ENCODE measurements around the gene JAM3.

JAM3 gene

DNA sequence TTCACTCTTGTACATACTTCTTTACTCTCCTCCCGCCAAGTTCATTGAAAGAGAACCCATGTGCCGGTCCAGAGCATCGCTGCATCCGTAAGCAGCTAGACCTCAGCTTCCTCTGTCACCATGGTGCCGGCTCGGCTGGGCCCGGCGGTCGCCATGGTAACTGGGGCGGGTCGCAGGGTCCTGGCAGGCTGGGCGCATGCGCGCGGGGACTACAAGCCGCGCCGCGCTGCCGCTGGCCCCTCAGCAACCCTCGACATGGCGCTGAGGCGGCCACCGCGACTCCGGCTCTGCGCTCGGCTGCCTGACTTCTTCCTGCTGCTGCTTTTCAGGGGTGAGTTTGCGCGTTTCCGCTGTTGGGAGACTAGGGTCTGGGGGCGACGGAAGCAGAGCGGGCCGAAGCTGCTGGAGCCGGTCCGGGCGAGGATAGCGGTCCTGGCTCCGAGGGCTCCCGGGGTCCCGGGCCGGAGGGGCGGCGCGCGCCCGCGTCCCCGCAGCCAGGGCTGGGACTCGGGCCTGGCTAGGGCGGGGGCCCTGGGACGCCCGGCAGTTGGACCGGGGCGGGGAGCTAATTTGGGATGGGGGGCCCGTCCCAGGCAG is at the start of gene JAM3:
TSS of gene JAM3 (plus strand) at position 244 of the 597 bp plus-strand sequence. CDS start at position 256, 12 bp downstream.
- peak; percentile 70 to 98 (median 91) for DNase-seq

DNA sequence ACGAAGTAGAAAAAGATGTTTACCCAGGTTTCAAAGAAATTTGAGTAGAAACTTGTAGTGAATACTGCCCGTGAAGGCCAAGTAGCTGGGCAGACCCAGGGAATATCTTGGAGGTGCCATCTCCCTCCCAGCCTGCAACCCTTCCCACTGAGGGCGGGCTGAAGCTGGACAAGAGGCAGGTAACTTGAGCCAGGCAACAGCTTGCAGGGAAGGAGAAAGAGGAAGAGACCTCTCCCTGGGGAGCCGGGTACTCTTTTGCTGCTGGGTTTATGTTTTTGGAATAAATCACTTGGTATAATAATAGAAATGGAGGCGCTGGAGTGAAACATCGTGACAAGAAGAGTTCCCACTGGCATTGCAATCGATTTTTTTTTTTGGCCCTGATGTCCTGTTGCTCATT is 49.4 kb upstream of the JAM3 start:
- DNase-seq = no peak

DNA sequence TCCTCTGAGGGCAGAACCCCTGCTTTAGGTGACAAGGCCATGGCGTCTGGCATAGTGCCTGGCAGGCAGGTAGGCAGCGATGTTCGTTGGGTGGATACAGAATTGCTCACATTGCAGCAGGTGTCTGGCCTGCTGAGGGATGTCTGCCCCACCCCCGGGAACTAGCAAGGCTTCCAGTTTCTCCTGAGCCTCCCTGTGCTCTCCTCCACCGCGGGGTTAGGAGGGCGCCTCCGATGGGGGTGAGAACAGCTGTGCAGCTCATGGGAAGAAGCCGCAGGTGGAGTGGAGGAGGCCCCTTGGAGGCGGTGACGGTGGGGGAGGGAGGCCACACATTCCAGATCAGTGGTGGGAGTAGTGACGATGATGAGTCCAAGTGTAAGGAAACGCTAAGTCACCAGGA is 48.3 kb upstream of the JAM3 start:
- no peak for DNase-seq

DNA sequence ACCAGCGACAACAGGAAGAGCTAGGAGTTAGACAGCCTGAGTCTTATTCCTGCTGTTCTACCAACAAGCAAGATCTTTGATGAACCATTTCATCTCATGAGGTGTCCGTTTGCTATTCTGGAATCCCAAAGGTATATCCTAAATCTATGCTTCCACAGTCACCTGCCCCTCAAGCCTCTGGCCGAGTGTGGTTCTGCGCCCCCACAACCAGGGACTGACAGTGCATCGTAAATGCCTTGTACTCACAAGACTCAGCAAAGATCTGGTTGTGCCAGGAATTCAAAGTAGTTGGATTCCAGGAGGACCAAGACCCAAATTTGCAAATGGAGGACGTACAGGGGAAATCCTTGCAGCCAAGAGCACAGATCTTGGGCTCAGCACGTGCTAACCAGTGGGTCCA is 47.5 kb upstream of the JAM3 start:
- no peak for DNase-seq

DNA sequence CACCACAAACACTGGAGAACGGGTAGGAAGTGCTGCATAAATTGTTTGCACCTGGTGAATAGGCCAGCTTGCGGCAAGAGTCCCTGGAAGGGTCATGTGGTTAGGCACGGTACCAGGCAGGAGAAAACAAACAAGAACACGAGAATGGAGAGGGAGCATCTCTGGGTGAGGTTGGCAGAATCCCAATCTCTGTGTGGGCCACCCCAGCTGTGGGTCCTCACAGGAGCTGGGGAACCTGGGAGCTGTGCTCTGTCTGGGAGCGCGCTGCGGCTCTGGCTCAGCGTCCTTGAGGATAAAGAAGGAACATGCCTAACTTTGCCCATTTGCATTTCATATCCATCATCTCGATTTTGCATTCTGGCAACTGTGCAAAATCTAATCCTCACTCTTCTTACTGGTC is 46.1 kb upstream of the JAM3 start:
- DNase-seq = no peak

DNA sequence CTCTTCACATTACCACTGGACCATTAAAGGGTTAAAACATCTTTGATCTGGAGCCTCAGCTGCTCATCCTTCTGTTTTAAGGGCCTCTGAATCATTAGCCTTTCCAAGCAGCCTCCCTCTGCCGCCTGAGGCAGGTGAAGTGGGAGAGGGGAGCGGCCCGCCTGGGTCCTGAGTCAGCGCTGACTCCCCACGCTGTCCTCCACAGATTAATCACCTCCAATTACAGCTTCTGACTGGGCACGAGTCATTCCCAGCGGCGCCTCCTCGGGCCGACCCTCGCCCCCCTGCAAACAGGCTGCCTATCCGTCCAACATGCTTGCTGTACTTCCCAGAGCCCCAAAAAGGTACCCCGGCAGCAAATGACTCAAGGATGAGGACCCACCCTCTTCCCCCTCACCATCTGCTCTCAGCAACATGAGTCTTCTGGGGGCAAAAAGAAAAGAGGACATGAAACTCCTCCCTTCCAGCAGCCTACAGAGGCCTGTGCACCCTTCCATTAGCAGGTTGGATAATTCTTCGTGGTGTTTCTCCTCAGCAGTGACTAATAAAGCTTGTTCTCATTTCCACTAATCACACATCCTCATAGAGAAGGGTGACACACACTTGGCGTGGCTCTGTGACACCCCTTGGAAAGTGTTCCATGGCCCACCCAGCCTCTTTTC is 44.3 kb upstream of the JAM3 start:
- peak in 6 of 56 donors; percentile 37 to 60 (median 48) for DNase-seq

DNA sequence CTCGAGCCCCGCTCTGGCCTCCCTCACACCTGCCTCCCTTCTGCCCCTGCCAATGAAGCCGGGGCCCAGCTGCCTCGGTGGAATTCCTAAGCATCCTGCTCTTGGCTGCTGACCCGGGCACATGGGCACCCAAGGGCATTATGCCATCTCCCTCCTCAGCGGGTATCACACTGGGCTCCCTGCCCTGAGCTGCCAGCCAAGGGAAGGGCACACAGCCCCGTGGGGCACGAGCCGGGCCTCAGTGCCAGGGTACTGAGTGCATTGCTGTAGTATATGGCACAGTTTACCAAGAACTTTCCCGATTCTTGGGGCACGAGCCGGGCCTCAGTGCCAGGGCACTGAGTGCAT is 43.8 kb upstream of the JAM3 start:
- DNase-seq = peak in 40 of 56 donors; percentile 21 to 83 (median 60)

DNA sequence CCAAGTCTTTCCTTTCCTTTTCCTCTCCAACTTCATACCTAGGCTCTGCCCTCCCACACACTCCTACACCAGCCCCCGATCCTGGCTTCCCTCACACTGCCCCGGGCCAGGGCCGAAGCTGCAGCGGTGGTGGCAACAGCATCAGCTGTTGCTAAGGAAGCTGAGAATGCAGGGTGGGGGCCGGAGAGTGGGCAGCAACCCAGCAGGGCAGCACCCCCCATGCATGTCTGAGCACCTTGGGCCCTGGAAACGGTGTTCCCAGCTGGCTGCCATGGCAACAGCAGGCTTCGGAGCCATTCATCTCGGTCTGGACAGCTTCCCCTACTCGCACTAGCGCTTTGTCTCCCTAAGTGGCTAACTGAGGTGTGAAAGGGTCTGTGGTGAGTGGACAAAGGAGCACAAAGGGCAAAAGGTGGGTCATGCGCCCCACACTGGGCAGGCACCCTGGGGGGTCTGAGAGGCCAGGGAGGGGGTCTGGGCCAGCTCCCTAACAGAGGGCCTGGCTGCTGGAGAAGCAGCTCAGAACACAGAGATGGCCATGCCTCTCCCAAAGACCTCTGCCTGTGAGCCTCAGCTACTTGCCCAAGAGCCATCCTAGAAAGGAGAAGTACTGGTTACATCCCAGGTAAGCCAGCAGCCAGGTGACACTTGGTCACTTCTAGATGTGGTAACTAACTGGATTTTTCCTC is 42.1 kb upstream of the JAM3 start:
- DNase-seq = peak in 16 of 56 donors; percentile 20 to 68 (median 34)

DNA sequence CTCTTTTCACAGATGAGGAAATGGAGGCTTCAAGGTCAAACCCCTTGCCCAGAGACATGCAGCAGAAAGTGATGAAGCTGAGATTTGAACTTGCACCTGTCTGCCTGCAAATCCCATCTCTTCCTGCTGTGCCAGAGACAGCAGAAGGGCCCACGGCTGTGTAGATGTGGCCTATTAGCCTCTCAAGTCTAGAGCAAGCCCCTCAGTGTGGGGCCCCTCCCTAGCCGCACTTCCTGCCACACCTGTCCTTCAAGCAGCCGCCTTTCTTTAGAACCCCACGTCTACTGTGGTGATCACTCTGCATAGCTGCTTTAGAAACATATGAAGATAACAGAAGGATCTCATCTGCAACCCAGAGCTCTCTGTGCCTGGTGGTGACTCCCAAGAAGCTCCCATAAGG is 41.2 kb upstream of the JAM3 start:
- no peak for DNase-seq

DNA sequence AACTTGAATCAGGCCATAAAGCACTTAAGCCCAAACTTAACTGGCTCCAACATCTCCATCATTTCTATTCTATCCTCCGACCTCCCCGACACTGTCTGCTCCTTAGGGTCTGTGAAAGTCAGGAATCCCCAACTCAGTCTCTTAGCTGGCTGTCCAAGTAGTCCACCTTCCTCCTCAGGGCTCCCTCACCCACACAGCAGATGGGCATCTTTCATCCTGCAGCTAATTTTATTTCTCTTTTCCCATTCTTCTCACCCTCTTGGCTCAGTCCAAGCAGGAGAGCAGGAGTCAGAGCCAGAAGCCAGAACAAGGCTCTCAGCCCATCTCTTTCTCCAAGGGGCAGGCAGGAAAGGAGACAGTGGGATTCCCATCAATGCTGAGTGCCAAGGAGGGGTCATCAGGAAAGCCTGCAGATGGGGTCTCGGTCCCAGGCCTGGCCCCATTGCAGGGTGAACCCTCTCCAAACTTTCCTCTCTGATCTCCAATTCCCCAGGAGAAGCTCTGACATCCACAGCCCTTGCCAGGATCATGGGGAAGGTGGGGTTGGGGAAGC is 40.4 kb upstream of the JAM3 start:
- DNase-seq = no peak

DNA sequence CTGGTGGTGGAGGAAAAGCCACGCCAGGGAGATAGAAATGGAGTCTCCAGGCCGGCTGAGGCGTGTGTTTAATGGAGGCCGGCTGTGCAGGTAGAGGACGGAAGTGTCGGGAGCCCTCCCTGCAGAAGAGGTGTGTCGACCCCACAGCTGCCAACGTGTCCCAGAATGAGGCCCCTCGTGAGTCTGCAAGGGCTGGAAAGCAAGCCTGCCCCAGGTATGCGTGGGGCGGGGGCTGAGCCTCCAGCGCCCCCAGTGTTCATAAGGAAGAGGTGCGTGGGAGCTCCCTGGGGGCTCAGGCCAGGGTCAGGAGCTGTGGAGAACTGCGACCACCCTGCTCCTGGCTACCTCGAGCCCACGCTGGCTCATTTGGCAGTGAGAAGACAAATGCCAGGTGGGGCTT is 38.0 kb upstream of the JAM3 start:
- no peak for DNase-seq

DNA sequence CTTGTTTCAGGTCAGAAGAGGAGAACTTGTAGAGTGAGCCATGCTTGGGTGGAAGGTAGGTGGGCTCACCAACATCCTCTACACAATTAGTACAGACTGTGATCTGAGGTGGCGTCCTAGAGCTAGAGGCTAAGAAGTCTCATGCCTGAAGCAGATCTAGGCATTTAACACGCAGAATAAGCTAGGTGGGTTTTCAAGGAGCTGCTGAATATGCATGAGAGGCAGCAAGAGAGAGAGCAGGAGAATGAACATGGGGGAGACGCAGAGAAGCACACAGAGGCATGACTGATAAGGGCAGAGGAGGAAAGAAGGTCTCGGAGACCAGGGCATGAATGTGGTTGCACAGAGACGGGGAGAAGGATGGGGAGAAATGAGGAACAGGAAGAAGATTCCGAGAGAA is 36.8 kb upstream of the JAM3 start:
- no peak for DNase-seq

DNA sequence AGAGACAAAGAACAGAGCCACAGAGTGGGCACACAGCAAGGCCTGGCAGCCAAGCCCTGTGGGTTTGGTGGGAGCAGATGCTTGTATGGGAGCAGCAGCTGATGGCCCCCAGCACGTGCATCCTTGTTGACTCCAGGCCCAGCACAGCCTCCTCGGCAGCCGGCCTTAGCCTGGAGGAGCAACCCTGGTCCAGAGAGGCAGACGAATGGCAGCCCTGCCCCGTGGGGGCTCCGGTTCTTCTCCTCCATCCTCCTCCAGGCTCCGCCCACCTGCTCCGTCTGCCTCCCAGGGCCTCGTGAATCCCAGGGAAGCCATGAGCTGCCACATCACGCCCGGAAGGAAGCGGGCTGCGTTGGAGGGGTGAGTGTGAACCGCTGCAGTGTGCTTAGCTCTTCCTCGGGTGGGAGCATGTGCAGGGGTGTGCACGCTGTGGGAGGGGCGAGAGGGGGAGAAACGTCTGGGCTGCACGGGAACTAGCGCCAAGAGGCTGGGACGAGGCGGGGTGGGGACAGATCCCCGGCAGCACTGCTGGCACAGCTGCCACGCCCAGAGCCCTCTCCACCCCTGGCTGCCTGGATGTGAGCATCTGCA is 36.3 kb upstream of the JAM3 start:
- DNase-seq = peak in 46 of 56 donors; percentile 20 to 86 (median 66)

DNA sequence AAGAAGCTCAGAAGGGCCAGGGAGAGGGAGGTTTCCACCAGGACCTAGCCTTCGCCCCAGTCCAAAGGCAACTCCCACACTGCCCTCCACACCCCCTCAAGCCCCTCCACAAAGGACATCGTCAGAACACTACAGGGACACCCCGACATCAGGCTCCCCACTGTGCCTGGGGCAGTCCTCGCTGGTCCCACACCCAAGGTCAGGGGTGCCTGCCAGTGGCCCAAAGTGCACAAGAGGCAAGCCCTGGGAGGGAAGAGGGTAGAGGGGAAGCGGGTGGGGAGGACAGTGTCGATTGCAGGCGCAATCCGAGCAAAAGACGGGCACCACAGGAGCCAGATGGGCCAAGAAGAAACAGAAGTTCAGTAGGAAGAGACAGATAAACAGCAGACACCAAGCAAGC is 35.6 kb upstream of the JAM3 start:
- no peak for DNase-seq

DNA sequence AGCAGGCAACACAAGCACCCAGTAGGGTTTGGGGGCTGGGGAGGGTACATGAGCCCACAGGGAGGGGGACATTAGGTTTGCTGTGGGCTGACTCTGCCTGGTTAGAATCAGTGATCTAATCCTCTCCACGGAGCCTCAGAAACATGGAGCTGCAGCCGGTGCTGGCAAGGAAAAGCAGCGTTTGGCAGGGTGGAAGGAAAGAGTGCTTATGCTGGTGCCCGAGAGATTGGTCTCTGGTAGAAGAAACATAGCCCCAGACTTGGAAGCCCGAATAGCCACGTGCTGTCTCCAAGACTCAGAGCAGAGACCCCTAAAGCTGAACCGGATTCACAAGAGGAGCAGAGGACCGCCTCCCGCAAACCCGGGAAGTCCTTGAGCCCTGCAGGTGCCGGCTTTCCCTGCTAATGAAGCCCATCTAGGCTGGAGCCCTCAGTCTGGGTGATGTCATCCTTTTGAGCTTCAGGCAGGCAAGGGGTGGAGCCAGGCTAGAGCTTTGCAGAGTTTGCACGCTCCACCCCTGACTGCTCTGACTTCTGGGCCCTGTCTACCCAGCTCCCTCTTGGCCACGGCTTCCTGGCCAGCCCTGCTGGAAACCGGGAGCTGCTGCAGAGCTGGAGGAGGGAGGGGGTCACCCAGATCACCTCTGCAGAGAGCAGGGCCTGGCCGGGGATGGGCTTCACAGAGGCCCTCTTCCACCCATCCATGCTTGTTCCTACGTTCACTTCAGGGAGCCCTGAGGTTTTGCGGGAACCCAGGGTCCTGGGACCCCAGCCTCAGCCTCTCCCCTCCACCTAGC is 35.0 kb upstream of the JAM3 start:
- peak in 48 of 56 donors; percentile 21 to 86 (median 58) for DNase-seq

DNA sequence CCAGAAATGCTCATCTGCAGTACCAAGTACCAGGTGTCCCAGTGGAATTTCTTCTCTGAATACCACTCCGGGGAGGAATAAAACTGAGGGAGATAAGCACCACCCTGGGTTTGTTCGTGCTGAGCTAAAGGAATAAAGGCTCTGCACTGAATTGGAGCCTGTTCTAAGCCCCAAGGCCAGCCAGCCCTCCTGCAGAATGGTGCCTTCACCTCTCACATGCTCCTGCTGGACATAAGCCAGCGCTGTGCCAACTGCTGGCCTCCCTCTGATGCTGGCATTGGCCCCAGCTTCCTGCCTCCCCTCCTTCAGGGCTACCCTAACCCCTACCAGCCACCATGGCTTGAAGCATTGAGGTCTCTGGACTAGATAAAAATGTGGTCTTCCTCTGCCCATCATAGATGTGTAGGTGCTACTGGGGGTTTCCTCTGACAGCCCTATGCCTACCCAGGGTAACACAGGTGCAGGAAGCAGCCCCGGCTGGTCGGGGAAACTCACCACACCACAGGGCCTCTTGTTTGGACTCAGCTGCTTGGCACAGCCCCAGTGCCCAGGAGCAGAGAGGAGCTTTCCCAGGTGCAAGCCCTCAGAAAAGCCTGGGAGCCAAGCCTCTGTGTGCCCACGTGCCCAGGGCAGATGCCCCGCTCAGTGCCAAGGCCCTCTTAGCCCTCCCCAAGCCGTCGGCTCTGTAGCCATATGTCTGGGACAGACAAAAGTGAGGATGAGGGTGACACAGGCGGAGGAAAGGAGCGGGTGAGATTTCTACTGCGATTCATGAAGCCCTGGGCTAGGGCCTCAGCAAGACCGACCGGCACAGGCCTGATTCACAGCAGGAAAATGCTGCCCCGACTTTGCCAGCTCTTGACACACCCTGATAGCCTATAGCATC is 34.1 kb upstream of the JAM3 start:
- DNase-seq = peak in 10 of 56 donors; percentile 16 to 74 (median 35)

DNA sequence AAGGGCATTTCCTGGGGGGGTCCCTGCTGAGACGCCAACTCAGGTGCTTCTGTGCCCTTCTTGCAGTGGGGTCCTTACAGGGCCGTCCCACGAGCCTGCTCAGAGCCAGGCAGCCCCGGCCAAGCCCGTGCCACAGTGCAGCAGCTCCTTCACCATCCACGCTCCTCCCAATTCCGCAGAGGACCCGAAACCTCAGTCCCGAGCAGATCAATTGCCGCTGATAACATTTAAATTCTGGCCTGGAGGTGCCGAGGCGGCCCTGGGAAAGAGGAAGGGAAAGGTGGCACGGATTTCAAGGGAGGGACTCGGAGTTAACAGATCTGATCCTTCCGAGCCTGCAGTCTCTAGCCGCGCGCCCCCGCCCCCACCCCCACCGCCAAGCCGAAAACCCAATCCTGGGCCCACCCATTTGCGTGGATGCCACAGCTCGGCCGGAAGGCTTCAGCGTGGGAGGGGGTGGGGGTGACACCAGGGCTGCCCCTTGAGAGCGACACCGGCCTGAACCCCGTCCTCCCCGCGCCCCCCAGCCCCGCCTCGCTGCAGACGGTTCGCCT is 32.3 kb upstream of the JAM3 start:
- peak in 1 of 56 donors; percentile 88 for DNase-seq

DNA sequence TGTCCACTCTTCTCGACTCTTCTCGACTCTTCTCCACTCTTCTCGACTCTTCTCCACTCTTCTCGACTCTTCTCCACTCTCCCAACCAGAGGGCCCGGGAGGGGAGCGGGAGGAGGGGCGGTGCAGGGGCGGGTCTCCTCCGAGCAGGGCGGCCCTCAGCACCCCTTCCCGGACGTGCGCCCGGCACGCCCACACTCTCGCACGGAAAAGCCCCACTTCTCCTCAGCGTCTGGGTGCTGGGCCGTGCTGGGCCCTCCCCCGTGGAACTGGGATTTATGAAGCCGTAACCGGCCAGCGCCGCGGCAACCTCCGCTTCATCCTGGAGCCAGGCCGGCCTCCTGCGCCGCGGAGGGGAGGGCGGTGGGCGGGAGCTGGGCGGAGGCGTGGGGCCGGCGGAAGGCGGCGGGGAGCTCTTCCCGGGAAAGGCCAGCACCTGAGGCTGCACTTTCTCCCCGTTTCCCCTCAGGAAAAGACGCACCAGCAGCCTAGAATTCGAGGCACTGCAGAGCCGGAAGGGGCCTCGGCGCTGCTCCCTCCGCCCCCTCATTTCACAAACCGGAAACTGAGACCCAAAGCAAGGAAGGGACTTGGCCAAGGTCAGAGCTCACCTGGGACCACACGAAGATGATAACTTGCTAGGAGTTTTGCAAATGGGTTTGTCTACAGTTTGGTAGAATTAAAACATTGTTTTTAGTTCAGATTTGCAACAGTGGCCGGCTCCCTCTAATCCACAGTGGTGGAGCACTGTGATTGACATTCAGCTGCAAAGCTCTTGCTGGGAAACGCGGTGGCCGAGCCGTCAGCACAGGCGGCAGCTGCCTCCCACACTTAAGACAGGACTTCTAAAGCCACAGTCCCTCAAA is 31.6 kb upstream of the JAM3 start:
- peak in 20 of 56 donors; percentile 22 to 88 (median 45) for DNase-seq

All from amygdala (tissue), 56 donors.